H7 (cell line): ENCODE results near the gene ST6GALNAC2. TPM values are rescaled to one million over a fixed set of nuclear protein-coding genes. Genes with fewer than 3 reads are reported as not detected.
A peak's percentile ranks its signal among the peaks of the same experiment; 100 is the strongest.
"Not testable (repeated sequence)": the region's sequence is repeated elsewhere in the genome, so short reads cannot be mapped to it uniquely, and the experiment has no call there.

Experiments used
- DNase-seq: peaks from one replicate; pipeline ENCODE4 v3.0.0; 2012
- H3K27me3 ChIP-seq: 2 replicates; pipeline ENCODE4 v1.6.0; 2011; ENCODE audit warnings: mild to moderate bottlenecking, low read length; ENCODE audit not compliant: control insufficient read depth, insufficient read depth
- H3K36me3 ChIP-seq: replicated peaks from 2 replicates; pipeline ENCODE4 v1.5.1; 2011; ENCODE audit warnings: low read length; ENCODE audit not compliant: control insufficient read depth, insufficient read depth
- H3K4me3 ChIP-seq: 2 replicates; pipeline ENCODE4 v1.5.1; 2011; ENCODE audit warnings: low read depth, mild to moderate bottlenecking, control low read depth, low read length, moderate library complexity; ENCODE audit not compliant: insufficient read depth
- total RNA-seq: library from RNA; depleted of rRNA; stranded (reverse); fragments of >200 nt; shearing (Covaris generic); gene quantifications from 2 replicates; pipeline ENCODE4 v1.2.3, GENCODE V29; 2014

The ST6GALNAC2 gene
- total RNA-seq, 1 experiment from 2014 or later: 2.4 TPM

DNA sequence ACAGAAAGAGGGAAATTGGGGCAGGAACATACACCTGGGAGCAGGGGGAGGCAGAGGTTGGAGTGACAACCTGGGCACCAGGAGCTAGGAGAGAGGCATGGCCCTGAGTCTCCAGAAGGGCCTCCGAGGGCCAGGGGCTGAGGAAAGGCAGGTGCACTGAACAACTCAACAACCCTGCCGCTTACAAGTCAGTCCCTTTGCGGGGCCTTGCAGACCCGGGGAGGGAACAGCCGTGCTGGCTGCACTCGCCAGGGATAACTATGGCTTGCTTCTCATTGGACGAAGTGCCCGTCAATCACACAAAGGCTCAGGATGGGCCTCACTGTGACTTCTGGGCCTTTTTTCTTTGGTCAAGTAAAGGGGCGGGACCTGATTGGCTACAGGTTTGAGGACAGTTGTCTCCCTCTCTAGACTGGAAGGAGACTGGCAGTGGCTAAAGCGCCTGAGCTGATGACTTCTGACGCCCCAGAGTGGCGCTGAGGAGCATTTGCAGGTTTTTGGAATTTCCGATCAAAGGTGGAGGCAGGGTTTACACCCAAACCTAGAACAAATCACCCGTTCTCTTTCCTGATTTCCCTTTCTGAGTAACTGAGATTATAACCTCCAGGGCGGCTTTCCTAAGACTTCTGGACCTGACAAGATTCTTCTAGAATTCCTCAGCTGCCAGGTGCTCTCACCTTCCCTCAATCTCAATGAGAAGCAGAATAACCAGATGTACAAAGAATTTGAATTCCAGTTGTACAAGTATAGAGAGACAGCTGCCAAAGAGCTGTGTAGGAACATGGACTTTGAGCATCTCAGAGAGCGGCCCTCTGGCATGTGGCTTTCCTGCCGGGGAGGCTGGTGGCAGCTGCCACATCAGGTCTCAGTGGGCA, 27.6 kb upstream of the ST6GALNAC2 start:
- H3K27me3 ChIP-seq: no peaks in the 10 kb centered on the region
- peak; percentile 93 for DNase-seq
- H3K36me3 ChIP-seq: no peaks in the 10 kb centered on the region
- H3K4me3 ChIP-seq: no peak overlapping the region

DNA sequence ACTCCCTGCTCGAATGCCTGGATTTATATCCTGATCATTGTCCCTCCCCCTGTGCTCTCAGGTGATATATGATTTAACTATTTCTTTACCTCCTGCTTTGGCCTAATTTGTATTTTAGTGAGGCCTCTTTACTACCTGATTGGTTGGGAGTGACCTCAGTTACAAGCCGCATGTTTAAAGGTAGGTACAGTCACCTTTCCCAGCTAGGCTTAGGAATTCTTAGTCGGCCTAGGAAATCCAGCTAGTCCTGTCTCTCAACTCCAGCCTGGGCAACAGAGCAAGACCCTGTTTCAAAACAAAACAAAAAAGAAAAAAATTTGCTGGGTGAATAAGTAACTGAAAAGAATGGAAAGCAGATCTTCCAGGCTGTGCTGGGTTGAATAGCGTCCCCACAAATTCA, 26.8 kb upstream of the ST6GALNAC2 start:
- no peaks in the 10 kb centered on the region for H3K36me3 ChIP-seq
- DNase-seq: no peak
- no peak overlapping the region for H3K4me3 ChIP-seq
- no peaks in the 10 kb centered on the region for H3K27me3 ChIP-seq

- H3K4me3 ChIP-seq: no peak overlapping the region; the same call in 1 of the 2 replicates
- H3K27me3 ChIP-seq: no peaks in the 10 kb centered on the region
- no peak for DNase-seq
- no peaks in the 10 kb centered on the region for H3K36me3 ChIP-seq
Observed at GRCh38 chr17:76611758-76612157, 26.1 kb upstream of the ST6GALNAC2 start.

- not testable (repeated sequence) for DNase-seq, H3K27me3 ChIP-seq, H3K36me3 ChIP-seq
- peak overlapping the region; percentile 24; the same call in 1 of the 2 replicates for H3K4me3 ChIP-seq
Observed at GRCh38 chr17:76611080-76611749, 25.6 kb upstream of the ST6GALNAC2 start.

DNA sequence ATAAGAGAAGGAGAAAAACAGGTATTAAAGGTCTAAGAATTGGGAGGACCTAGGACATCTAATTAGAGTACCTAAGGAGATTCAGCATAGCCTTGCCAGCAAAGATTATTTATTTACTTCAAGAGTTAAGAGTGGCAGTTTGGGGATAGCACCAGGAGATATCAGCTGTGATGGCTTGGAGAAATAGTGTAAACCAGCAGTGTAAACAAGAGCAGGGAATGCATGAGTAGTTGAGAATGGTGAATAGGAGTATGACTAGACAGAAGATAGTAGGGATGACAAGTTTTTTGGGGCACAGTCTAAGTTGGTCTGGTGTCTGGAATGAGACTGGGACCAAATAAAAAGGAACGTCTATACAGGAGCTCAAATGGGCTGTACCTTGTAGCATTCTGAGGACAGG, 21.0 kb upstream of the ST6GALNAC2 start:
- not testable (repeated sequence) for H3K27me3 ChIP-seq, H3K4me3 ChIP-seq, H3K36me3 ChIP-seq, DNase-seq

DNA sequence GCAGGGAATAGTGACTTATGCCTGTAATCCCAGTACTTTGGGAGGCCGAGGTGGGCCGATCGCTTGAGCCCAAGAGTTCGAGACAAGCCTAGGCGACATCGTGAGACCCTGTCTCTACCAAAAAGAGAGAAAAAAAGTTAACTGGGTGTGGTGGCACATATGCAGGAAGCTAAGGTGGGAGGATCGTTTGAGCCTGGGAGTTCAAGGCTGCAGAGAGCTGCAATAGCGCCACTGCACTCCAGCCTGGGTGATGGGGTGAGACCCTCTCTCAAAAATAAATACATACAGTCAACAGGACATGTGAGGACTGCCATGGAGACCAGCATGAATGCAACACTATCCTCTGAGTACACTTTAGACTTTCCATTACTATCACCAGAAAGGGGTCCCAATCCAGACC, 15.4 kb upstream of the ST6GALNAC2 start:
- no peaks in the 10 kb centered on the region for H3K27me3 ChIP-seq
- DNase-seq: no peak
- H3K4me3 ChIP-seq: no peak overlapping the region
- no peaks in the 10 kb centered on the region for H3K36me3 ChIP-seq

DNA sequence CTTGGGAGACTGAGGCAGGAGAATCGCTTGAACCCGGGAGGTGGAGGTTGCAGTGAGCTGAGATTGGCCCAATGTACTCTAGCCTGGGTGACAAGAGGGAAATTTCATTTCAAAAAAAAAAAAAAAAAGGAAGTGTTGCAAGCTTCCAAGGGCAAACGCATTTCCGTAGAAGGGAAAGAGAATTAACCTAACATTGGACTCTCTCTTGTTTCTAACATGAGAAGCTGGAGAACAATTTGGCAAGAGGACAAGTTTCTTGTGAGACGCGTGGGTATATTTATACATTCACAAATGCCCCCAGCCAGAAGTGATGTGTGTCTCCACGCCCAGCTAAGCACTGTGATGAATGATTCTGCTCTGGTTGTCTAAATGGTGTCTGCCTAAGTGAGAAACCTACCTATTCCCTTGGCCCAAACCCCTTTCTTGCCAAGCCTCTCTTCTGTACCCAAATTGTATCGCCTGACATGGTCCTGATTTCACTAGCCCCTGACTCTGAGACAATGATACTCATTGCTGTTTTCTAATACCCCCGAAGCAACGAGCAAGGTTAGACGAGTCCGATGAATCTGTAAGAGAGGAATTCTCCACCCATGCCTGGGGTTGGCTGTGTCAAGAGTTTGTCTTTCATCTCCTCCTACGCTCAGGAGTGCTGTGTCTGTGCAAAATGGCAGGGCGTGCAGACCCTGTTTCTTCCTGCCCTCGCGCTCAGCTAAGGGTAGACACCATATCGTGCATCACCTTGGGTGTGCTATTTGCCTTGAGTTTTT, 14.2 kb upstream of the ST6GALNAC2 start:
- DNase-seq: no peak
- Histone ChIP-seq H3K36me3 (no peaks in the 10 kb centered on the region), H3K4me3 (no peak overlapping the region), H3K27me3 (no peaks in the 10 kb centered on the region)

GRCh38 chr17:76598004-76598439, 12.4 kb upstream of the ST6GALNAC2 start:
- DNase-seq: no peak
- no peaks in the 10 kb centered on the region for H3K27me3 ChIP-seq
- no peaks in the 10 kb centered on the region for H3K36me3 ChIP-seq
- H3K4me3 ChIP-seq: no peak overlapping the region

GRCh38 chr17:76597156-76598003, 11.7 kb upstream of the ST6GALNAC2 start:
- Histone ChIP-seq H3K36me3 (no peaks in the 10 kb centered on the region), H3K27me3 (no peaks in the 10 kb centered on the region), H3K4me3 (no peak overlapping the region)
- peak; percentile 10 for DNase-seq

DNA sequence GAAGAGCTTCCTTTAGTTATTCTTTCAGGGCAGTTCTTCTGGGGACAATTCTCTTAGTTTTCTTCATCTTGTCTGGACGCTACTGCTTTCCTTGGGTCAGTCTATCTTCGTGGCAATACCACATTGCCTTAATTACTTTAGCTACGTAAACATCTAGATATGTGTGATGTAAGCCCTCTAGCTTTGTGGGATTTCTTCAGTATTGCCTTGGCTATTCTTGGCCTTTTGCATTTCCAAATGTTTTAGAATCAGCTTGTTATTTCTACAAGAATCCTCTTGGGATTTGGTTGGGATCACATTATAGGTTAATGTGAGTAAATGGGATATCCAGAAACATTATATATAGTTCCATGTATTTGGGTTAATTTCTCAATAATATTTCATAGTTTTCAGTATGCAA, 9.0 kb upstream of the ST6GALNAC2 start:
- DNase-seq: no peak
- H3K4me3 ChIP-seq: no peak overlapping the region
- H3K36me3 ChIP-seq: no peaks in the 10 kb centered on the region
- H3K27me3 ChIP-seq: no peaks in the 10 kb centered on the region

- peak; percentile 43 for DNase-seq
- Histone ChIP-seq H3K36me3 (no peaks in the 10 kb centered on the region), H3K27me3 (no peaks in the 10 kb centered on the region), H3K4me3 (no peak overlapping the region)
Observed at GRCh38 chr17:76593959-76594358, 8.3 kb upstream of the ST6GALNAC2 start.

- no peaks in the 10 kb centered on the region for H3K36me3 ChIP-seq
- peak; percentile 28 for DNase-seq
- H3K4me3 ChIP-seq: no peak overlapping the region
- H3K27me3 ChIP-seq: peaks cover 2% of the 10 kb centered on the region
Observed at GRCh38 chr17:76593384-76593826, 7.7 kb upstream of the ST6GALNAC2 start.

DNA sequence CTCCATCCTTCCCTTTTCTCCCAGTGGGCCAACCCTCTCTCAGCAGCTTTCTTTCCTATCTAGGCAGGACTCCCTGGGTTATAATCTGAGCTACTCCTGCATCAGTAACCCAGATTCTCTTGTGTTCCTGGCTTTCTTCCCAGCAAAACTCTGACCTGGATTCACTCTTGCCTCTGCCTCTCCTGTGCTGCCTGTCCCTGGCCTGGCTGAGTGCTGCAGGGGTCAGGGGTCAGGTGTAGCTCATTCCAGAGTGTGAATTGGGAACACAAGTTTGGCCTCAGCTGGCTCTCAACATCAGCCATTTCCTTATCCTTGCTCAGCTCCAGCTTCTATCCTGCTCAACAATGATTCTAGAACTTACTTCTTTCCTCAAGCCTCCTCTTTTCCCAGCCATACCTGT, 2.5 kb upstream of the ST6GALNAC2 start:
- no peak overlapping the region for H3K4me3 ChIP-seq
- peaks cover 44% of the 10 kb centered on the region for H3K27me3 ChIP-seq
- DNase-seq: no peak

More for the DNA sequence above, 2.5 kb upstream of the ST6GALNAC2 start:
- no peaks in the 10 kb centered on the region for H3K36me3 ChIP-seq
